NCI-H748 treated with DMSO at 0.1 percent for 48 hours (cell line): ENCODE results near the gene PANX2.
"Not testable (repeated sequence)": the region's sequence is repeated elsewhere in the genome, so short reads cannot be mapped to it uniquely, and the experiment has no call there.

ENCODE experiments used
- DNase-seq: peaks from one replicate; lab custom pipeline; 2025; lab: John Stamatoyannopoulos, UW

The PANX2 gene, protein sequence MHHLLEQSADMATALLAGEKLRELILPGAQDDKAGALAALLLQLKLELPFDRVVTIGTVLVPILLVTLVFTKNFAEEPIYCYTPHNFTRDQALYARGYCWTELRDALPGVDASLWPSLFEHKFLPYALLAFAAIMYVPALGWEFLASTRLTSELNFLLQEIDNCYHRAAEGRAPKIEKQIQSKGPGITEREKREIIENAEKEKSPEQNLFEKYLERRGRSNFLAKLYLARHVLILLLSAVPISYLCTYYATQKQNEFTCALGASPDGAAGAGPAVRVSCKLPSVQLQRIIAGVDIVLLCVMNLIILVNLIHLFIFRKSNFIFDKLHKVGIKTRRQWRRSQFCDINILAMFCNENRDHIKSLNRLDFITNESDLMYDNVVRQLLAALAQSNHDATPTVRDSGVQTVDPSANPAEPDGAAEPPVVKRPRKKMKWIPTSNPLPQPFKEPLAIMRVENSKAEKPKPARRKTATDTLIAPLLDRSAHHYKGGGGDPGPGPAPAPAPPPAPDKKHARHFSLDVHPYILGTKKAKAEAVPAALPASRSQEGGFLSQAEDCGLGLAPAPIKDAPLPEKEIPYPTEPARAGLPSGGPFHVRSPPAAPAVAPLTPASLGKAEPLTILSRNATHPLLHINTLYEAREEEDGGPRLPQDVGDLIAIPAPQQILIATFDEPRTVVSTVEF

GRCh38 chr22:50170453-50171318 lies at the start of gene PANX2:
TSS of gene PANX2 (plus strand) at chr22:50170731. CDS start at chr22:50170731, 0 bp downstream.
- no peak for DNase-seq

DNA sequence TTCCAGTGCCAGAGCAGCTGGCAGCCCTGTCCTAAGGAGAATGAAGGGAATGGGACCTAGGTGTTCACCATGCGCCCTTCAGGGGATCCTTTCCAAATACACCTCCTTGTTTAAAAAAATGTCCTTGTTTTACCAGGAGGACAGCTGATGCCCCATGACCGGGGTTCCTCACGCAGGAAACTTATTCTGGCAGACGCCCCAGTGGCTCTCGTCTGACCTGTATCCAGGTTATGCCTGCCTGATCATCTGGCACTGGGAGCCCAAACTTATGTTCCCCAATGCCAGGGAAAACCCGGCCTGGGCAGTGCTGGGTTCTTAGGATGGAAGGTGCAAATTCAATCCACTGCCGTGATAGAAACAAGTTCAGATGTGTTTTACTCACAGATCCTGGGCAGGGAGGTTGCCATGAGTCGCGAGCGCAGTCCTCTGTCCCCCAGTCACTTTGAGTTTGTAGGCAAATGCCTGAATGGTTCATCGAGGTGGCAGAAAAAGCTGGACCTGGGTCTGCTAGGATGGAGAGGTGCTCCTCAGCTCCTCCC lies 49.3 kb upstream of the PANX2 start:
- DNase-seq, result no peak

DNA sequence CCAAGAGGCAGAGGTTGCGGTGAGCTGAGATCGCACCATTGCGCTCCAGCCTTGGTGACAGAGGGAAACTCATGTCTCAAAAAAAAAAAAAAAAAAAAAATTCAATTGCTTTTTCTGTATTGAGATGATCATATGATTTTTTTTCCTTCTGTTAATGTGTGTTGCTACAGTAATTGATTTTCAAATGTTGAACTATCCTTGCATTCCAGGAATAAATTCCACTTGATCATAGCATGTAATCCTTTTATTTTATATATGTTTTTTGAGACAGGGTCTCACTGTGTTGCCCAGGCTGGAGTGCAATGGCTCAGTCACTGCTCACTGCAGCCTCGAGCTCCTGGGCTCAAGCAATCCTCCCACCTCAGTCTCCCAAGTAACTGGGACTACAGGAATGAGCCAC lies 47.4 kb upstream of the PANX2 start:
- DNase-seq, result no peak

DNA sequence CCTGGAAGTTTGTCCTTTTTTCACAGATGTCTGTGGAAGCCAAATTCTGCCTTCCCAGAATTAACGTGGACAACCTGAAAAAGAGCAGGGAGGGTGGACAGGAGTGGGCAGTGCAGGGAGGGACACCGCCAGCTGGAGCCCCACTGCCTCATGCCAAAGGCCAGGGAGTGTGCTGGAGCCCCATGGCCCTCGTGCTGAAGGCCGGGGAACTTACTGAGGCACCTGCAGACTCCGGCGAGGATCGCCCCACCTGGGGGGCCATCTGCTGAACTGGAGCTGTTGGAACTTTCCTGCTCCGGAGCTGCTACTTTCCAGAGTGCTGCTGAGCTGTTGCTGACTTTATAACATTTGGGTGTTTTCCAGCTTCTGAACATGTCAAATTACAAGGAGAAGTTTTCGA lies 45.5 kb upstream of the PANX2 start:
- no peak for DNase-seq

DNA sequence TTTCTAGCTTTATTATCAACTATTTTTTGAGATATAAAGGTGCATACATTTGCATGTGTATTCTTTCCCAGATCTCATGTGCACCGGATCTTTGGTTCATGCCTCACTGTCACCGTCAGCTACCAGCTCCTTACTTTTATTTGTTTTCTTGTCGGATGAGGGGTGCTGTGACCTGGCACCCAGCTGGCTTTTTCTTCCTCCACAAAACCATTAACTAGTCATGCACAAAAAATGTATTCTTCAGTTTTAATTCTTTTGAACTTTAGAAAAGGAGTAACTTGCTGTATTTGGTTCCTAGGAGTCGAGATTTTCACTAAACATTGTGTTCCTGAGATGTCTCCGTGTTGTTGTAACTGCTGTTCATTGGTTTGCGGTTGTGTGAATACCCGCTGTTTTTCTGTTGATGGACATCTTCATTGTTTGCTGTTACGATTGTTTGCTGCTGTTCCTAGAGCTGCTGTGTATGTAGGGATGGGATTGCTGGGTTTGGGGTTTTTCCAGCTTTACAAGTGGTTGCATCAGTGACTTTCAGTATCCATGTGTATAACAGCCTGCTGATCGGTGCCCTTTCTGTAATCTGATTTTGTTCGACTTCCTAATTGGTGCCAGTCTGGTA lies 41.3 kb upstream of the PANX2 start:
- DNase-seq, result peak; percentile 64

DNA sequence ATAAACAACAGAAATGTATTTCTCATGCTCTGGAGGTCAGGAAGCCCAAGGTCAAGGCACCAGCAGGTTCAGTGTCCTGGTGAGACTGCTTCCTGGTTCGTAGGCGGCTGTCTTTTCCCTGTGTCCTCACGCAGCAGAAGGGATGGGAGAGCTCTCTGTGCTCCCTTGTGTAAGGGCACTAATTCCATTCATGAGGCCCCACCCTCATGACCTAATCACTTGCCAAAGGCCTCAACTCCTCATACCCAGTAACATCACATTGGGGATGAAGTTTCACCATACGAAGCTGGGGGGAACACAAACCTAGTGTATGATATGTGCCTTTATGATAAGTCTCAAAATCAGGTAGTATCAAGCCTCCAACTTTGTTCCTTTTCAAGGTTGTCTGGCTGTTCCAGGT lies 38.6 kb upstream of the PANX2 start:
- DNase-seq, result no peak

DNA sequence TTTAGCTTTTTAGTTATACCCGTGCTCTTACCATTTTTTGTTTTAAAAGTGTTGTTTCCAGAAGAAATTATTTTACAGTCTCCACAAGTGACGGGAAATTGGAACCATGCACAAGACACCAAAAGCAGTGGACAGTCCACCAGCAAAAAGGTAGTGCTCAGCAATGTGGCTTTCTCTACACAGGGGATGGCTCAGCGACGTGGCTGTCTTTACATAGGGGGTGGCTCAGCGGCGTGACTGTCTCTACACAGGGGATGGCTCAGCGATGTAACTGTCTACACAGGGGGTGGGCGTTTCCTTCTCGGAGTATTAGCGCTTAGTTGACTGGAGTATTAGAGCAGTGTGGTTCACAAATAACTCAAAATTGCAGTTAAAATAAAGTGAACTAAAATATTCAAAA lies 36.0 kb upstream of the PANX2 start:
- no peak for DNase-seq

GRCh38 chr22:50136581-50137015 lies 33.9 kb upstream of the PANX2 start:
- DNase-seq, result peak; percentile 16

GRCh38 chr22:50137277-50137676 lies 33.3 kb upstream of the PANX2 start:
- not testable (repeated sequence) for DNase-seq

DNA sequence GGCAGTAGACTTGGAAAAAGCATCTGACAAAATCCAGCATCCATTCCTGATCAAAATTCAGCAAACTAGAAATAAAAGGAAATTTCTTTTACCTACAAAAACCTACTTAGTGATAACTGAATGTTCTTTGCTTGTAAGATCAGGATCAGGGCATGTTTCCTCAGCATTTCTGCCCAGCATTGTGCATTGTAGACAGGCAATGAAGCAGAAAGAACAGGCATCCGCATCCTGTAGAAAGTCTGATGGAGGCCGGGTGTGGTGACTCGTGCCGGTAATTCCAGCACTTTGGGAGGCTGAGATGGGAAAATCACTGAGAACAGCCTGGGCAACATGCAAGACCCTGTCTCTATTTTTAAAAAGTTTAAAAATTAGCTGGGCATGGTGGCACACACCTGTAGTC lies 32.5 kb upstream of the PANX2 start:
- no peak for DNase-seq

DNA sequence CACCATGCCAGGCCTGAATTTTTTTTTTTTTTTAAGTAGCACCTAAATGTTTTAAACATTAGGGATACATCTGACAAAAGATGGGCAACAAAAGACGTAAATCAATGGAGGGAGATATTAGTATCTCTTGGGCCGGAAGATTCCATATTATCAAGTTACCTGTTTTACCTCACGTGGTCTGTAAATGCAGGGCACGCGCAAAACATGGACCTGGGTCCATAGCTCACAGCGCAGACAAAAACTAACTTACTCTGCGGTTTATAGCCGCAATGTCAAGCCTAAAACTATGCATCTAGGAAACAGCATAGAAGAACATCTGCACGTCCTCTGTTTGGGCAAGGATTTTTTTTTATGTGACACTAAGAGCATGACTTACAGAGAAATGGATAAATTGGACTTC lies 31.5 kb upstream of the PANX2 start:
- DNase-seq, result peak; percentile 83

- DNase-seq, result peak; percentile 97
These were observed 30.6 kb upstream of the PANX2 start for GRCh38 chr22:50139843-50140415.

DNA sequence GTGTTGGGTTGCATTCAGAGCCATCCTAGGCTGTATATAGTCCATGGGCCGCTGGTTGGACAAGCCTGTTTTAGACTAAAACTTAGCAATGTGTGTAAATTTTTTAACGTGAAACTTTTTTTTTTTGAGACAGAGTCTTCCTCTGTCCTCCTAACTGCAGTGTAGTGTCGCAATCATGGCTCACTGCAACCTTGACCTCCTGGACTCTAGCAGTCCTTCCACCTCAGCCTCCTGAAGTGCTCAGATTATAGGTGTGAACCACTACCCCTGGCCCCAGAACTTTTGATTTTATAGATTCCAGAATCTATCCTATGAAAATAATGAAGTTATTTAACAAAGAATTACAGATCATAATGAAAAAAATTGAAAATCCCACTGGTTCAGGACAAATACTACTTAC lies 29.9 kb upstream of the PANX2 start:
- no peak for DNase-seq

- DNase-seq, result peak; percentile 71
These were observed 29.1 kb upstream of the PANX2 start for GRCh38 chr22:50141462-50141861.

- DNase-seq, result peak; percentile 85
These were observed 28.6 kb upstream of the PANX2 start for GRCh38 chr22:50141891-50142363.

DNA sequence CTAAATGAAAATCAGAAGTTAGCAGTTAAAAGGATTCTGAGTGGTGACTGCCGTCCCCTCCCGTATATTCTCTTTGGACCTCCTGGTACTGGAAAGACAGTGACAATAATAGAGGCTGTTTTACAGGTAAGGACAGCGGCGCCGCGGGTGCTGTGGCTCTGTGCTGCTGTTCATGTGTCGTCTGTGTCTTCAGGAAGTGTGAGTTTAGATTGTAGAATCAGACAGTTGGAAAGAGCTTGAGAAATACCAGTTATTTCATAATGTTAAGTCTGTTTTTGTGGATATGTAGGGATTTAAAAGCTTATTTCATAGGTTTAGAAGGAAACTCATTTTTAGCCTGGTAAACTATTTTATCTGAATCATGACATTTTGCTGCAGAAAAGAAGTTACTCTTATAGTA lies 27.4 kb upstream of the PANX2 start:
- no peak for DNase-seq

- no peak for DNase-seq
These were observed 26.4 kb upstream of the PANX2 start for GRCh38 chr22:50144005-50144614.

- DNase-seq, result no peak
These were observed 24.7 kb upstream of the PANX2 start for GRCh38 chr22:50145721-50146438.

DNA sequence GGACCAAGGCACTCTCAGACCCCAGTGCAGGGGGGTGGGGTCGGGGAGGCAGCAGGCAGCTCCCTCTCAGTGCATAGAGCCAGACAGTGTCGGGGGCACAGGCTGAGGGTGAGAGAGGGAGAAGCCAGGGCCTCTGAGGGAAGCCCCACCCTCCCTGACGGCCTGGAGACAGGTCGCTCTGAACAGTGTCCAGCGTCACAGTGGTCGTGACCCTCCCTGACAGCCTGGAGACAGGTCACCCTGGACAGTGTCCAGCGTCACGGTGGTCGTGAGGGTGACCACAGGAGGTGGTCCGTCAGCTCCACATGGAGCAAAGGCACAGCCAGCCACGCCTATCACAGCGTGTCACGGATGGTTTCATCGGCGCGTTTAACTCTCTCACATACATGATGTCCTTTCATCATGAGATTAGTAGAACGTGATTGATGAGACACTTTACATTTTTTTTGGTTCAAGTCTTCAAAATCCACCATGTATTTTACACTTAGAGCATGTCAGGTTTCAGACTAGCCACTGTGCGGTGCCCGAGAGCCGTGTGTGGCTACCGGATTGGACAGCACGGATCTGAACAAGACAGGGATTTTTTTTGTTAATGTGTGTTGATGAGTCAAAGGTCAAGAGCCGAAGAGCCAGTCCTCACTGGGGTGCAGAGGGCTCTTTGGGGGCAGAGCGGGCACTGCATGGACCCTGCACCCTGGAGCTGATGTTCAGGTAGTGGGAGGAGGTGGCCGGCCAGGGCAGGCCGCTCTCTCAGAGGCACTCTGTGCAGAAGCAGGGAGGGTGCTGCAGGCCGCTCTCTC lies 23.9 kb upstream of the PANX2 start:
- no peak for DNase-seq
